Stimulated activated naive CD4-positive, alpha-beta T cell (primary cell): ENCODE measurements around the gene TPST1.

Source experiments
- DNase-seq, 6 experiments: peaks; one replicate each; lab custom pipeline; 2025; lab: John Stamatoyannopoulos, UW

The TPST1 gene

GRCh38 chr7:66238773-66239466 is 33.8 kb downstream of the TPST1 start:
- DNase-seq: no peak

GRCh38 chr7:66239467-66239856 is 34.3 kb downstream of the TPST1 start:
- DNase-seq: no peak

GRCh38 chr7:66245008-66245407 is 39.9 kb downstream of the TPST1 start:
- DNase-seq: no peak

GRCh38 chr7:66246554-66247171 is 41.5 kb downstream of the TPST1 start:
- no peak for DNase-seq

- no peak for DNase-seq
Observed at GRCh38 chr7:66247380-66248078, 42.4 kb downstream of the TPST1 start.

- no peak for DNase-seq
Observed at GRCh38 chr7:66250711-66251110, 45.6 kb downstream of the TPST1 start.

GRCh38 chr7:66255534-66256100 is 50.5 kb downstream of the TPST1 start:
- DNase-seq: no peak

- no peak for DNase-seq
Observed at GRCh38 chr7:66256281-66256680, 51.1 kb downstream of the TPST1 start.

- no peak for DNase-seq
Observed at GRCh38 chr7:66257481-66257880, 52.3 kb downstream of the TPST1 start.

- DNase-seq: no peak
Observed at GRCh38 chr7:66258409-66258808, 53.3 kb downstream of the TPST1 start.

GRCh38 chr7:66261941-66262340 is 56.8 kb downstream of the TPST1 start:
- DNase-seq: no peak

- DNase-seq: no peak
Observed at GRCh38 chr7:66263936-66264335, 58.8 kb downstream of the TPST1 start.

GRCh38 chr7:66265566-66265965 is 60.4 kb downstream of the TPST1 start:
- no peak for DNase-seq

- no peak for DNase-seq
Observed at GRCh38 chr7:66267249-66267648, 62.1 kb downstream of the TPST1 start.

GRCh38 chr7:66269978-66270377 is 64.8 kb downstream of the TPST1 start:
- DNase-seq: no peak

GRCh38 chr7:66272321-66272720 is 67.2 kb downstream of the TPST1 start:
- DNase-seq: no peak

- no peak for DNase-seq
Observed at GRCh38 chr7:66276363-66276762, 71.2 kb downstream of the TPST1 start.

GRCh38 chr7:66277492-66277891 is 72.4 kb downstream of the TPST1 start:
- no peak for DNase-seq

- no peak for DNase-seq
Observed at GRCh38 chr7:66279912-66280311, 74.8 kb downstream of the TPST1 start.

- DNase-seq: no peak
Observed at GRCh38 chr7:66281678-66282590, 76.8 kb downstream of the TPST1 start.

GRCh38 chr7:66282591-66282935 is 77.4 kb downstream of the TPST1 start:
- no peak for DNase-seq
